ENCODE results near the gene POU3F3. TPM values are rescaled to one million over a fixed set of nuclear protein-coding genes. Genes with fewer than 3 reads are reported as not detected.
A peak's percentile ranks its signal among the peaks of the same experiment; 100 is the strongest.

Gene POU3F3
- under 1 TPM in 1 of 5 donors, not detected in 4; 0.42 TPM for polyA plus RNA-seq (ENCODE audit: insufficient read depth in 1 of 5, insufficient read length in 5 of 5, low replicate concordance in 1 of 5)
- long read RNA-seq, donor 1 = 0 reads
- long read RNA-seq, donor 2 = 0 reads
- long read RNA-seq, donor 3 = 0 reads
- long read RNA-seq, donor 4, partial matches to known transcripts = 0 of 3 reads
- long read RNA-seq, donor 4, other reads (novel, unspliced or antisense) = 0 of 3 reads
- long read RNA-seq, donor 5 = 0 reads
- long read RNA-seq, donor 6 = 0 reads
- long read RNA-seq, donor 7 = 0 reads
- long read RNA-seq, donor 8, partial matches to known transcripts = 0 of 3 reads
- long read RNA-seq, donor 8, other reads (novel, unspliced or antisense) = 0 of 3 reads

GRCh38 chr2:104853534-104854497 is at the start of gene POU3F3:
TSS of gene POU3F3 (plus strand) at chr2:104854115. CDS start at chr2:104855511, 1,396 bp downstream.
- DNase-seq = peak in 1 of 2 donors; percentile 69

GRCh38 chr2:104804148-104804890 is 49.6 kb upstream of the POU3F3 start:
- no peak for DNase-seq

- no peak for DNase-seq
Measured at GRCh38 chr2:104812286-104812685, 41.6 kb upstream of the POU3F3 start.

- no peak for DNase-seq
Measured at GRCh38 chr2:104816143-104816542, 37.8 kb upstream of the POU3F3 start.

- DNase-seq = no peak
Measured at GRCh38 chr2:104818264-104818663, 35.7 kb upstream of the POU3F3 start.

GRCh38 chr2:104820126-104820525 is 33.8 kb upstream of the POU3F3 start:
- no peak for DNase-seq

GRCh38 chr2:104825124-104825865 is 28.6 kb upstream of the POU3F3 start:
- no peak for DNase-seq

- no peak for DNase-seq
Measured at GRCh38 chr2:104826016-104826415, 27.9 kb upstream of the POU3F3 start.

- DNase-seq = no peak
Measured at GRCh38 chr2:104831742-104832141, 22.2 kb upstream of the POU3F3 start.

- DNase-seq = no peak
Measured at GRCh38 chr2:104834431-104835153, 19.3 kb upstream of the POU3F3 start.

- no peak for DNase-seq
Measured at GRCh38 chr2:104836265-104836664, 17.6 kb upstream of the POU3F3 start.

GRCh38 chr2:104836841-104837240 is 17.1 kb upstream of the POU3F3 start:
- no peak for DNase-seq

GRCh38 chr2:104840156-104840555 is 13.8 kb upstream of the POU3F3 start:
- no peak for DNase-seq

GRCh38 chr2:104840893-104841585 is 12.9 kb upstream of the POU3F3 start:
- DNase-seq = no peak

GRCh38 chr2:104841744-104842143 is 12.2 kb upstream of the POU3F3 start:
- no peak for DNase-seq

- no peak for DNase-seq
Measured at GRCh38 chr2:104844807-104845551, 8.9 kb upstream of the POU3F3 start.

- no peak for DNase-seq
Measured at GRCh38 chr2:104845552-104845931, 8.4 kb upstream of the POU3F3 start.

- no peak for DNase-seq
Measured at GRCh38 chr2:104845946-104846785, 7.7 kb upstream of the POU3F3 start.
